K562 (cell line): Measurements from ENCODE around the gene MATN1. TPM values are rescaled to one million over a fixed set of nuclear protein-coding genes. Genes with fewer than 3 reads are reported as not detected.

Source experiments
- CHD4 ChIP-seq: fragments of 200-600 bp; sonication (generic); IDR thresholded peaks from 3 replicates; pipeline ENCODE4 v1.6.1; 2012; ENCODE audit warnings: low read depth, mild to moderate bottlenecking, mixed read lengths, low read length, inconsistent platforms; ENCODE audit not compliant: insufficient read depth, insufficient replicate concordance, poor library complexity, severe bottlenecking
- ETV5 ChIP-seq: sonication (generic); formaldehyde crosslinking; IDR thresholded peaks from 2 replicates; pipeline ENCODE4 v1.4.0; 2020; ENCODE audit warnings: low read depth, mild to moderate bottlenecking, missing genetic modification reagents
- GABPA ChIP-seq: fragments of 200-800 bp; sonication (Bioruptor generic); conservative IDR thresholded peaks from 2 replicates; pipeline ENCODE4 v1.6.1; 2016; ENCODE audit warnings: low read depth, missing genetic modification characterization, missing compliant biosample characterization
- HOXB6 ChIP-seq: fragments of 250-450 bp; sonication (Bioruptor Pico); IDR thresholded peaks from 2 replicates; pipeline ENCODE4 v1.5.1; 2022; ENCODE audit warnings: mild to moderate bottlenecking, borderline replicate concordance
- KDM4B ChIP-seq, 2 experiments: fragments of 450-650 bp in 1 of 2; sonication (generic) in 1 of 2; IDR thresholded peaks; 2 replicates each; pipeline ENCODE4 v1.6.1; 2016 to 2017; ENCODE audit warnings: borderline replicate concordance in 2 of 2, antibody characterized with exemption in 1 of 2, low read depth in 1 of 2, mild to moderate bottlenecking in 1 of 2
- MEF2A ChIP-seq: IDR thresholded peaks from 2 replicates; pipeline ENCODE4 v1.6.1; 2011; ENCODE audit warnings: low read depth, mild to moderate bottlenecking, low read length, moderate library complexity; ENCODE audit not compliant: control insufficient read depth
- PYGO2 ChIP-seq: fragments of 450-650 bp; IDR thresholded peaks from 2 replicates; pipeline ENCODE4 v1.6.1; 2016; ENCODE audit warnings: mild to moderate bottlenecking, missing genetic modification characterization, moderate library complexity, missing compliant biosample characterization
- RBBP5 ChIP-seq: fragments of 200-600 bp; sonication (generic); IDR thresholded peaks from 2 replicates; pipeline ENCODE4 v1.6.1; 2012; ENCODE audit warnings: borderline replicate concordance, mild to moderate bottlenecking, low read length, control low read depth, inconsistent platforms; ENCODE audit not compliant: insufficient read depth, poor library complexity, severe bottlenecking
- RCOR1 ChIP-seq, 2 experiments: IDR thresholded peaks; 2 replicates each; pipeline ENCODE4 v1.6.1; 2012; ENCODE audit warnings: low read depth in 2 of 2, low read length in 2 of 2, borderline replicate concordance in 1 of 2, improper control_type of control experiment in 1 of 2
- SMAD2 ChIP-seq: fragments of 150-350 bp; IDR thresholded peaks from 2 replicates; pipeline ENCODE4 v1.6.1; 2014; ENCODE audit warnings: low read depth, mild to moderate bottlenecking, low read length
- SREBF2 ChIP-seq: sonication (generic); formaldehyde crosslinking; IDR thresholded peaks from 2 replicates; pipeline ENCODE4 v1.4.0; 2020; ENCODE audit warnings: mild to moderate bottlenecking, missing genetic modification reagents
- SRSF9 ChIP-seq: fragments of 200-400 bp; formaldehyde crosslinking; IDR thresholded peaks from 2 replicates; pipeline ENCODE4 v1.6.1; 2017; ENCODE audit warnings: low read depth, low read length, borderline replicate concordance
- XRCC4 ChIP-seq: IDR thresholded peaks from one replicate; pipeline ENCODE4 v1.6.1; 2011; ENCODE audit not compliant: insufficient read depth, insufficient read length; ENCODE audit errors: extremely low read depth
- ZBTB7A ChIP-seq: IDR thresholded peaks from 2 replicates; pipeline ENCODE4 v1.6.1; 2011; ENCODE audit warnings: low read depth, mild to moderate bottlenecking, low read length, moderate library complexity, borderline replicate concordance; ENCODE audit not compliant: control insufficient read depth
- ZFP30 ChIP-seq: fragments of 250-450 bp; sonication (Bioruptor Pico); IDR thresholded peaks from 2 replicates; pipeline ENCODE4 v1.8.0; 2022; ENCODE audit warnings: moderate library complexity, mild to moderate bottlenecking, inconsistent platforms, borderline replicate concordance
- ZNF699 ChIP-seq: fragments of 250-450 bp; sonication (Bioruptor Pico); IDR thresholded peaks from 2 replicates; pipeline ENCODE4 v1.8.0; 2021; ENCODE audit warnings: mild to moderate bottlenecking, moderate library complexity; ENCODE audit not compliant: insufficient replicate concordance
- polyA plus RNA-seq, 8 experiments: library from polyadenylated mRNA; depleted of rRNA in 4 of 8; stranded (reverse) in 5 of 8; unstranded in 3 of 8; fragments of >200 nt; fragmentation: Nextera tagmentation in 2 of 8; fragmentation: Illumina TruSeq in 1 of 8; extraction: Ambion mirVana in 2 of 8; extraction: Trizol in 1 of 8; gene quantifications; 2 replicates each; pipeline versions ENCODE4 v1.2.1 to v1.2.3, GENCODE V29; 2011 to 2014; ENCODE audit warnings: inconsistent platforms in 1 of 8, missing spikeins in 1 of 8
- total RNA-seq, 7 experiments: library from RNA; depleted of rRNA in 6 of 7; stranded (reverse); fragments of >200 nt in 6 of 7; fragmentation: Illumina TruSeq in 2 of 7; extraction: Trizol in 2 of 7; gene quantifications; 2 replicates each; pipeline versions ENCODE4 v1.2.1 to v1.2.3, GENCODE V29; 2011 to 2021; ENCODE audit warnings: low replicate concordance in 1 of 7
- TF ChIP-seq, protein P1 (sequence below): fragments of 250-450 bp; sonication (Bioruptor Pico); IDR thresholded peaks from 2 replicates; pipeline ENCODE4 v1.6.1; 2021; ENCODE audit warnings: mild to moderate bottlenecking
- TF ChIP-seq, protein P2 (sequence below): fragments of 250-450 bp; sonication (Bioruptor Pico); IDR thresholded peaks from 2 replicates; pipeline ENCODE4 v1.8.0; 2022; ENCODE audit warnings: moderate library complexity, mild to moderate bottlenecking, inconsistent platforms
- TF ChIP-seq, protein P3 (sequence below): fragments of 450-650 bp; IDR thresholded peaks from 2 replicates; pipeline ENCODE4 v1.6.1; 2016
- TF ChIP-seq, protein P4 (sequence below), 2 experiments: fragments of 450-650 bp; IDR thresholded peaks; 2 replicates each; pipeline ENCODE4 v1.6.1; 2016

Gene MATN1
- total and polyA plus RNA-seq, 9 of the 15 experiments (the other 6 are each of a cell fraction or from before 2014, with no cell fraction given) = 0.10 to 2.3 (median 1.2) TPM

DNA sequence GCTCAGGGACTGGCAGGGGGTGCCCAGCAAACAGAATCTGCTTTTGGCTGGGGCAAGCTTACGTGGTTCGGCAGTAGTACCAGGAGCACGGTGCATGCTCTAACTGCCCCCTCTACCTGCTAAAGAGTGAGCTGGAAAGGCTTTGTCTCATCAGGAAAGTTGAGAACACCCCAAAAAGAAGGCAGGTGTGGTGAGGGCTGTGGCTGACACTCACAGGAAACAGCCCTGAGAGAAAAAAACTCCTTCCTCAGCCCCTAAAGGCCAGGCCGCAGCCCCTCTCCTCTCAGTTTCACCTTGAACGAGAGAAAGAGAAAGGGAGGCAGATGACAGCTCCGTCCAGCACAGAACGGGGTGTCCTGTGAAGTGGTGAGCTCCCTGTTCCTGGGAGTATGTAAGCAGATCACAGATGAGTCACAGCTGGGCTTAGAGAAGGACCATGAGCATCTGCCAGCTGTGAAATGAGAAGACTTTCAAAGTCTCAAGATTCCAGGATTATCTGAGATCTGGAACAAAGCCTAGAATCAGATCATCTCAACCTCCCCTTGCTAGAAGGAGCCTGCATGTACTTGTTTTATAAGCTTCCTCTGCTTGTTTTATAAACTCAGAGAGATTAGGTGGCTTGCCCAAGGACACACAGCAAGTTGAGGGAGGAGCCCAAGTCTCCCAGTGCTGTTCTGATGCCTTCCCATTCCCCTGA lies 20.8 kb upstream of the MATN1 start (continued):
- TF ChIP-seq, protein P1, sequence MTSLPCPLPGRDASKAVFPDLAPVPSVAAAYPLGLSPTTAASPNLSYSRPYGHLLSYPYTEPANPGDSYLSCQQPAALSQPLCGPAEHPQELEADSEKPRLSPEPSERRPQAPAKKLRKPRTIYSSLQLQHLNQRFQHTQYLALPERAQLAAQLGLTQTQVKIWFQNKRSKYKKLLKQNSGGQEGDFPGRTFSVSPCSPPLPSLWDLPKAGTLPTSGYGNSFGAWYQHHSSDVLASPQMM (CRISPR knock-in tag) = no peak
- TF ChIP-seq CHD4 (peak; percentile 58), ZBTB7A (no peak), RCOR1 (IDR thresholded peaks at IDR 0.05; ENCODE audit: borderline replicate concordance in 1 of 2, low read depth in 2 of 2, low read length in 2 of 2) (no peak), KDM4B (IDR thresholded peaks at IDR 0.05; ENCODE audit: borderline replicate concordance in 2 of 2, low read depth in 1 of 2) (no peak), HOXB6 (no peak), PYGO2 (tag) (no peak), XRCC4 (no peak), ZFP30 (no peak), RBBP5 (no peak), SMAD2 (no peak), SRSF9 (no peak), GABPA (0 out of 2 replicates have a peak, but pooled peaks have one; percentile 1), ETV5 (CRISPR knock-in tag) (no peak), SREBF2 (no peak), MEF2A (no peak), ZNF699 (CRISPR knock-in tag) (no peak)
- TF ChIP-seq, protein P2, sequence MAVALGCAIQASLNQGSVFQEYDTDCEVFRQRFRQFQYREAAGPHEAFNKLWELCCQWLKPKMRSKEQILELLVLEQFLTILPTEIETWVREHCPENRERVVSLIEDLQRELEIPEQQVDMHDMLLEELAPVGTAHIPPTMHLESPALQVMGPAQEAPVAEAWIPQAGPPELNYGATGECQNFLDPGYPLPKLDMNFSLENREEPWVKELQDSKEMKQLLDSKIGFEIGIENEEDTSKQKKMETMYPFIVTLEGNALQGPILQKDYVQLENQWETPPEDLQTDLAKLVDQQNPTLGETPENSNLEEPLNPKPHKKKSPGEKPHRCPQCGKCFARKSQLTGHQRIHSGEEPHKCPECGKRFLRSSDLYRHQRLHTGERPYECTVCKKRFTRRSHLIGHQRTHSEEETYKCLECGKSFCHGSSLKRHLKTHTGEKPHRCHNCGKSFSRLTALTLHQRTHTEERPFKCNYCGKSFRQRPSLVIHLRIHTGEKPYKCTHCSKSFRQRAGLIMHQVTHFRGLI (CRISPR knock-in tag) = no peak
- TF ChIP-seq, protein P3, sequence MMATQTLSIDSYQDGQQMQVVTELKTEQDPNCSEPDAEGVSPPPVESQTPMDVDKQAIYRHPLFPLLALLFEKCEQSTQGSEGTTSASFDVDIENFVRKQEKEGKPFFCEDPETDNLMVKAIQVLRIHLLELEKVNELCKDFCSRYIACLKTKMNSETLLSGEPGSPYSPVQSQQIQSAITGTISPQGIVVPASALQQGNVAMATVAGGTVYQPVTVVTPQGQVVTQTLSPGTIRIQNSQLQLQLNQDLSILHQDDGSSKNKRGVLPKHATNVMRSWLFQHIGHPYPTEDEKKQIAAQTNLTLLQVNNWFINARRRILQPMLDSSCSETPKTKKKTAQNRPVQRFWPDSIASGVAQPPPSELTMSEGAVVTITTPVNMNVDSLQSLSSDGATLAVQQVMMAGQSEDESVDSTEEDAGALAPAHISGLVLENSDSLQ = no peak
- TF ChIP-seq, protein P4, sequence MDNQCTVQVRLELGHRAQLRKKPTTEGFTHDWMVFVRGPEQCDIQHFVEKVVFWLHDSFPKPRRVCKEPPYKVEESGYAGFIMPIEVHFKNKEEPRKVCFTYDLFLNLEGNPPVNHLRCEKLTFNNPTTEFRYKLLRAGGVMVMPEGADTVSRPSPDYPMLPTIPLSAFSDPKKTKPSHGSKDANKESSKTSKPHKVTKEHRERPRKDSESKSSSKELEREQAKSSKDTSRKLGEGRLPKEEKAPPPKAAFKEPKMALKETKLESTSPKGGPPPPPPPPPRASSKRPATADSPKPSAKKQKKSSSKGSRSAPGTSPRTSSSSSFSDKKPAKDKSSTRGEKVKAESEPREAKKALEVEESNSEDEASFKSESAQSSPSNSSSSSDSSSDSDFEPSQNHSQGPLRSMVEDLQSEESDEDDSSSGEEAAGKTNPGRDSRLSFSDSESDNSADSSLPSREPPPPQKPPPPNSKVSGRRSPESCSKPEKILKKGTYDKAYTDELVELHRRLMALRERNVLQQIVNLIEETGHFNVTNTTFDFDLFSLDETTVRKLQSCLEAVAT (IDR thresholded peaks at IDR 0.05) = no peak
